ENCODE results near the gene SH3BGRL3. TPM values are rescaled to one million over a fixed set of nuclear protein-coding genes. Genes with fewer than 3 reads are reported as not detected.

SH3BGRL3 gene
- total RNA-seq, 1 experiment from 2014 or later, result 193 TPM

DNA sequence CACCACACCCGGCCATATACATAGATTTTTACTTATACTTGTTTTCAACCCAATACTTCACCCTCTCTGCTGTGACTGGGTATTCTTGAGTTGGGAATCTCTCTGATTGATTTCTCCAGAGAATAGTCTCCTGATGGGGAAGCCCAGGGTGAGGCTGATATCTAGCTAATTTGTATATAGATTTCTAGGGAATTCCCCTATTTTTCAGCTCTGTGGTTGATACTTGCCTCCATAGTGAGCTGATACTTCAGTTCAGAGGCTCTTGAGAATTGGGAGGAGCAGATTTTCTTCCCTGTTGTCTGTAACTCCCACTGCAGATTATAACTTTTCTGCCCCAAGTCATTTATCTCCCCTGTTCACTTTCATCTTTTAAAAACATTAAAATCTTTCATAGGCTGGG is 14.5 kb upstream of the SH3BGRL3 start:
- POLR2A ChIA-PET, result no interaction called here
- intact Hi-C loops (cut with micrococcal nuclease; ENCODE audit: unreplicated experiment), result no loop called here
- TF ChIP-seq SIN3A (IDR thresholded peaks at IDR 0.05; ENCODE audit: borderline replicate concordance, insufficient read depth, low read depth, low read length), result no peak
- TF ChIP-seq, protein P1, sequence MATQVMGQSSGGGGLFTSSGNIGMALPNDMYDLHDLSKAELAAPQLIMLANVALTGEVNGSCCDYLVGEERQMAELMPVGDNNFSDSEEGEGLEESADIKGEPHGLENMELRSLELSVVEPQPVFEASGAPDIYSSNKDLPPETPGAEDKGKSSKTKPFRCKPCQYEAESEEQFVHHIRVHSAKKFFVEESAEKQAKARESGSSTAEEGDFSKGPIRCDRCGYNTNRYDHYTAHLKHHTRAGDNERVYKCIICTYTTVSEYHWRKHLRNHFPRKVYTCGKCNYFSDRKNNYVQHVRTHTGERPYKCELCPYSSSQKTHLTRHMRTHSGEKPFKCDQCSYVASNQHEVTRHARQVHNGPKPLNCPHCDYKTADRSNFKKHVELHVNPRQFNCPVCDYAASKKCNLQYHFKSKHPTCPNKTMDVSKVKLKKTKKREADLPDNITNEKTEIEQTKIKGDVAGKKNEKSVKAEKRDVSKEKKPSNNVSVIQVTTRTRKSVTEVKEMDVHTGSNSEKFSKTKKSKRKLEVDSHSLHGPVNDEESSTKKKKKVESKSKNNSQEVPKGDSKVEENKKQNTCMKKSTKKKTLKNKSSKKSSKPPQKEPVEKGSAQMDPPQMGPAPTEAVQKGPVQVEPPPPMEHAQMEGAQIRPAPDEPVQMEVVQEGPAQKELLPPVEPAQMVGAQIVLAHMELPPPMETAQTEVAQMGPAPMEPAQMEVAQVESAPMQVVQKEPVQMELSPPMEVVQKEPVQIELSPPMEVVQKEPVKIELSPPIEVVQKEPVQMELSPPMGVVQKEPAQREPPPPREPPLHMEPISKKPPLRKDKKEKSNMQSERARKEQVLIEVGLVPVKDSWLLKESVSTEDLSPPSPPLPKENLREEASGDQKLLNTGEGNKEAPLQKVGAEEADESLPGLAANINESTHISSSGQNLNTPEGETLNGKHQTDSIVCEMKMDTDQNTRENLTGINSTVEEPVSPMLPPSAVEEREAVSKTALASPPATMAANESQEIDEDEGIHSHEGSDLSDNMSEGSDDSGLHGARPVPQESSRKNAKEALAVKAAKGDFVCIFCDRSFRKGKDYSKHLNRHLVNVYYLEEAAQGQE (IDR thresholded peaks at IDR 0.05; ENCODE audit: insufficient read depth in 1 of 2, low read depth in 2 of 2, low read length in 1 of 2), result no peak
- TF ChIP-seq POLR2AphosphoS5 (IDR thresholded peaks at IDR 0.05; ENCODE audit: low read depth, low read length), result no peak
- no peak for TF ChIP-seq TCF7L2 (IDR thresholded peaks at IDR 0.05; ENCODE audit: low read depth, low read length)

DNA sequence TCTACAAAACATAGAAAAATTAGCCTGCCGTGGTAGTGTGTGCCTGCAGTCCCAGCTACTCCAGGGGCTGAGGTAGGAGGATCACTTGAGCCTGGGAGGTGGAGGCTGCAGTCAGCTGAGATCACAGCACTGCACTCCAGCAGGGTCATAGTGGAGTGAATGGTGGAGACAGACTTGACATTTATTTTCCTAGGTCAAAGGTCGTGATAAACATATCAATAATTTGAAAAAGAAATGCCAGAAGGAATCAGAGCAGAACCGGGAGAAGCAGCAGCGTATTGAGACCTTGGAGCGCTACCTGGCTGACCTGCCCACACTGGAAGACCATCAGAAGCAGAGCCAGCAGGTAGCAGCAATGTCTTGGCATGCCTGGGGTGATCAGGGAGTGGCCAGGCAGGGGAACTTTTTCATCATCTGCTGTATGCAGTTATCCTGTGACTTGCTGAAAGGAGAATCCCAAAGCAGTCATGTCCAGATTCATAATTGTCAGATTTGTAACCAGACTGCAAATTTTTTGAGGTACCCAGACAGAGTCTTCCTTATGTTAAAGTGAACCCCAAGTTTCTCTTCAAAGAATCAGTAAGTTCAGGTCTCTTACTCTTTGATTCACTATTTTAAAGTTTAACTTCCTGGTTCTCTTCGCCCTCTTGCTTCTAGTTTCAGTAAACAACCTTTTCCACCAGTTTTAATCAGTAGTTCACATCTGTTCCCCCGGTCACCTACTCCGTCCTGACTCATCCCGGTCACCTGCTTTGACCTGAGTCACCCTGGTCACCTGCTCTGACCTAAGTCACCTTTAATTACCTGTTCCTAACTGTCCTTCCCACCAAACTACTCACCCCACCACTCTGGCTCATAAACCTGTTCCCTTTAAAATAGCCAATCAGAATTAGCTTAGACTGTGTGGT is 11.3 kb upstream of the SH3BGRL3 start:
- Histone ChIP-seq H3K27ac (ENCODE audit: low read length) (no peak overlapping the region), H3K9me3 (ENCODE audit: control insufficient read depth, insufficient read depth, low read depth, low read length) (peaks cover 7% of the 10 kb centered on the region; the same call in 1 of the 2 replicates), H3K36me3 (ENCODE audit: control insufficient read depth, insufficient read depth, low read length) (peaks cover 24% of the 10 kb centered on the region; the same call in 1 of the 2 replicates), H3K4me1 (ENCODE audit: control insufficient read depth, insufficient read depth, low read length) (no peaks in the 10 kb centered on the region), H3K27me3 (ENCODE audit: control insufficient read depth, insufficient read depth, low read length) (no peaks in the 10 kb centered on the region), H3K4me3 (ENCODE audit: low read depth in 2 of 2, low read length in 2 of 2) (no peak overlapping the region)
- CTCF ChIA-PET, result no interaction called here
- BruUV-seq (replicated peaks), result no TSS peak
- no peak for DNase-seq (ENCODE audit: low read depth, low spot score)
- TF ChIP-seq TCF7L2 (IDR thresholded peaks at IDR 0.05; ENCODE audit: low read depth, low read length) (no peak), POLR2AphosphoS5 (IDR thresholded peaks at IDR 0.05; ENCODE audit: low read depth, low read length) (no peak), SIN3A (IDR thresholded peaks at IDR 0.05; ENCODE audit: borderline replicate concordance, insufficient read depth, low read depth, low read length) (no peak)
- TF ChIP-seq, protein P2, sequence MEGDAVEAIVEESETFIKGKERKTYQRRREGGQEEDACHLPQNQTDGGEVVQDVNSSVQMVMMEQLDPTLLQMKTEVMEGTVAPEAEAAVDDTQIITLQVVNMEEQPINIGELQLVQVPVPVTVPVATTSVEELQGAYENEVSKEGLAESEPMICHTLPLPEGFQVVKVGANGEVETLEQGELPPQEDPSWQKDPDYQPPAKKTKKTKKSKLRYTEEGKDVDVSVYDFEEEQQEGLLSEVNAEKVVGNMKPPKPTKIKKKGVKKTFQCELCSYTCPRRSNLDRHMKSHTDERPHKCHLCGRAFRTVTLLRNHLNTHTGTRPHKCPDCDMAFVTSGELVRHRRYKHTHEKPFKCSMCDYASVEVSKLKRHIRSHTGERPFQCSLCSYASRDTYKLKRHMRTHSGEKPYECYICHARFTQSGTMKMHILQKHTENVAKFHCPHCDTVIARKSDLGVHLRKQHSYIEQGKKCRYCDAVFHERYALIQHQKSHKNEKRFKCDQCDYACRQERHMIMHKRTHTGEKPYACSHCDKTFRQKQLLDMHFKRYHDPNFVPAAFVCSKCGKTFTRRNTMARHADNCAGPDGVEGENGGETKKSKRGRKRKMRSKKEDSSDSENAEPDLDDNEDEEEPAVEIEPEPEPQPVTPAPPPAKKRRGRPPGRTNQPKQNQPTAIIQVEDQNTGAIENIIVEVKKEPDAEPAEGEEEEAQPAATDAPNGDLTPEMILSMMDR (IDR thresholded peaks at IDR 0.05), result no peak
- TF ChIP-seq, protein P1 (IDR thresholded peaks at IDR 0.05; ENCODE audit: insufficient read depth in 1 of 2, low read depth in 2 of 2, low read length in 1 of 2), result no peak
- in situ Hi-C loops (cut with HindIII; ENCODE audit: low pct_unique_long_range_greater_than_20kb, low sequenced_read_pairs) (no loop called here), intact Hi-C loops (cut with micrococcal nuclease; ENCODE audit: unreplicated experiment) (no loop called here)
- POLR2A ChIA-PET, result no interaction called here
- no peak for ATAC-seq

More for the DNA sequence above, 14.5 kb upstream of the SH3BGRL3 start:
- H3K27me3 ChIP-seq (ENCODE audit: control insufficient read depth, insufficient read depth, low read length), result no peaks in the 10 kb centered on the region
- peaks cover 7% of the 10 kb centered on the region; the same call in 1 of the 2 replicates for H3K9me3 ChIP-seq (ENCODE audit: control insufficient read depth, insufficient read depth, low read depth, low read length)
- H3K36me3 ChIP-seq (ENCODE audit: control insufficient read depth, insufficient read depth, low read length), result peaks cover 14% of the 10 kb centered on the region; the same call in 1 of the 2 replicates
- no peaks in the 10 kb centered on the region for H3K4me1 ChIP-seq (ENCODE audit: control insufficient read depth, insufficient read depth, low read length)
- ATAC-seq, result no peak
- H3K27ac ChIP-seq (ENCODE audit: low read length), result no peak overlapping the region
- DNase-seq (ENCODE audit: low read depth, low spot score), result no peak
- BruUV-seq (replicated peaks), result no TSS peak
- no peak overlapping the region for H3K4me3 ChIP-seq (ENCODE audit: low read depth in 2 of 2, low read length in 2 of 2)
- in situ Hi-C loops (cut with HindIII; ENCODE audit: low pct_unique_long_range_greater_than_20kb, low sequenced_read_pairs), result no loop called here
- CTCF ChIA-PET, result no interaction called here
